ENCODE results near the gene MOCS1.
"Not testable (repeated sequence)": the region's sequence is repeated elsewhere in the genome, so short reads cannot be mapped to it uniquely, and the experiment has no call there.

MOCS1 gene

DNA sequence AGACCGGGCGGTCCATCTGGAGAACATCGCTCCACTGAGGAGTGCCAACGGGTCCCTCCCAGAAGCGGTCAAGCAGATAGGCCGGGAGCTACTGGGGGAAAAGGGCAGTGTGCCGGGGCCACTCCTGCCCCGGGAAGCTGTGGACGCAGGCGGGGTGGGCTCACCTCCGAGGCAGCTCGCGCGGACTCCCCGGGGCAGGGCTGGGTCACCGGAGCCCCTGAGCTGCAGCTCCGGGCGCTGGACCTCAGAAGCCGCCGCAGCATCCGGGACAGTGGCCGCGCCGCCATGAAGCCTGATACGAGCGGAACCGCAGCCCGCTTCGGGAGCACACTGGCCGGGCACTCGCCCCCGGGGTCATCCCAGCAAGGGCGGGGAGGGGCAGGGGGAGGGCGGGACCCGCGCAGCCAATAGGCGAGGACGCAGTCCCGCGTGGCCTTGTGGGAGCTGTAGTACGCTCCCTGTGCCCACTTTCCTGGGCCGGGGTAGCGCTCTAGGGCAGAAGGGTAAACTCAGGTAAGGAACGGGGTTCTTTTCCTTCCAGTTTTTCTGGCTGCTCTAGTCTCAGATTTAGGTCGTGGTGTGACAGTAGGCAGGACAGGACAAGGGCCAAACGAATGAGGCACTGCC, at the start of gene MOCS1:
TSS of gene MOCS1 (minus strand) at position 332 of the 627 bp plus-strand sequence. CDS start at position 287, 45 bp downstream.
- peak; percentile 21 for DNase-seq (ENCODE audit: low read depth)

DNA sequence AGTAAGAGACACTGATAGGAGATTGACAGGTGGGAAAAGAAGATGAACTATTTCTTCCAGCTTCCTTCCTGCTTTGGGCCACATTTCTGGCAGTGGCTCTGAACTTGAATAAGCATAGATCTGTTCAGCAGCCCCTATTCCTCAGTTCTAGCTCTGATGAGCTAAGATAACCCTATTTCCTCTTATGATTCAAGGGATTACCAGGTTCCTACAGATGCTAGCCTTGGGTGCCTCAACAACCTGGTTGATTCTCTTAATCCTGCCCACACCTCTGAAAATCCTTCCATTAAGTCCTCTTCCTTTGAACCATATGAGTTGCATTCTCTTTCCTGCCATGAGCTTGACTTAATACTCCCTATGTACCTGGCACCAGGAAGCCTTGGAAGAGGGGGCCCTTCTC, 49.8 kb upstream of the MOCS1 start:
- DNase-seq (ENCODE audit: low read depth), result no peak

DNA sequence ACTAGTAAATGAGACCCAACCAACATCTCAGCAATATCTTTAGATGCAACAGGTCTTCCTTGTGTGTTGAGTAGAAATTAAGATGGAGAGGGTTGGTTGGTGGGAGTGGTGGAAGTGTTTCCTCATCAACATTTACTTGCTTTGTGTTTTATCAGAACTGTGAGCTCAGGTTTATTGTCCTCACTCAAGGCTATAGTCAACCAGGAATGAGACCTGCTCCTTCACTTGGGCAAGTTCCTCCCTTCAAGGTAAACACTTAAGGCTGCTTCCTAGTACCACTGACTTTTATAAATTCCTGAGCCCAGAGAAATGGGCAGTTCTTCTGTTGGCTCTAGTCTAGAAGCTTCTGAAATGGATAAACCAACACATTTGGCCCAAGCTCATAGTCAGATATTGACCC, 48.9 kb upstream of the MOCS1 start:
- DNase-seq (ENCODE audit: low read depth), result no peak

DNA sequence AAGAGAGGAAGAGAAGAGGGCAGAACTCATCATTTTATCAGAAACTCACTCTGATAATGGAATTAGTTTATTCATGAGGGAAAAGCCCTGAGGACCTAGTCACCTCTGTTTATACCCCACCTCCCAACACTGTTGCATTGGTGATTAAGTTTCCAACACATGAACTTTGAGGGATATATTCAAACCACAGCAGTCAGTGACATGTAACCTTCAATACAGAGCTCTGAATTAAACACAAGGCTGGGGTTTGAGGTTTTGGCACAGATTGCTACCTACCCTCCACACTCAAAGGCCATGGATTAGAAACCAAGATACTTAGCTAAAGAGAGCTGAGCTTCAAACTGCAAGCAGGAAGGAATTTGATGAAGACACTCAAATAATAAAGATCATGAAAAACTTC, 48.5 kb upstream of the MOCS1 start:
- no peak for DNase-seq (ENCODE audit: low read depth)

DNA sequence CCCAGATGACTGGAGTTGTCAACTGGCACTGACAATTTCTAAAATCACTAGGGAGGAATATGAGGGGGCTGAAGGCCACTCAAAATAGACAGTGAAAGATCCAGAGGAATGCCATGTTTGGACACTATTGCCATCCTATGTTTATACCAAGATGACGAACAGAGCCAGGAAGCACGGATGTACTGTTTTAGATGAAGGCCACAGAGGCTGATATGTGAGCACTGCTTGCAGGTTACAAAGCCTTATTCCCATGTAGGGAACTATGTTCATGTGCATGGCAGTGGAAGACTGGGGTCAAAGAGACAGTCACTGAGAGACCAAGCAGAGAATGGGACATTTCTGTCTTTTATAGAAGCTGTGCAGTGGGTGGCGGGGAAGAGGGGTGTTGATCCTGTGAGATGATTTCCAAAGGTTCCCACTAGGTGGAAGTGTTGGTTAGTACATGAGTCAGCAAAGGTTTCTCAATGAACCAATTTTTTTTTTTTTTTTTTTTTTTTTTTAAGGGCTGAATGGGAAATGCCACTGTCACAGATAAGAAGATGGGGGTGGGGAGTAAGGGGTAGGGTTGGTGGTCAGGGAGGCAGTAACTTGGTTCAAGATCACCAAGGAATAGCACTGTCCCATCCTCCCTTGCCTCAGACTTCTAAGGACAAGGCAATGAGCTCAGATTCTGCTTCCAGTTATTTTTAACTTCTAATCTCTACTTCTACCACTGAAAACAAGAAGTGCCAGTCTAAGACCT, 46.7 kb upstream of the MOCS1 start:
- no peak for DNase-seq (ENCODE audit: low read depth)

DNA sequence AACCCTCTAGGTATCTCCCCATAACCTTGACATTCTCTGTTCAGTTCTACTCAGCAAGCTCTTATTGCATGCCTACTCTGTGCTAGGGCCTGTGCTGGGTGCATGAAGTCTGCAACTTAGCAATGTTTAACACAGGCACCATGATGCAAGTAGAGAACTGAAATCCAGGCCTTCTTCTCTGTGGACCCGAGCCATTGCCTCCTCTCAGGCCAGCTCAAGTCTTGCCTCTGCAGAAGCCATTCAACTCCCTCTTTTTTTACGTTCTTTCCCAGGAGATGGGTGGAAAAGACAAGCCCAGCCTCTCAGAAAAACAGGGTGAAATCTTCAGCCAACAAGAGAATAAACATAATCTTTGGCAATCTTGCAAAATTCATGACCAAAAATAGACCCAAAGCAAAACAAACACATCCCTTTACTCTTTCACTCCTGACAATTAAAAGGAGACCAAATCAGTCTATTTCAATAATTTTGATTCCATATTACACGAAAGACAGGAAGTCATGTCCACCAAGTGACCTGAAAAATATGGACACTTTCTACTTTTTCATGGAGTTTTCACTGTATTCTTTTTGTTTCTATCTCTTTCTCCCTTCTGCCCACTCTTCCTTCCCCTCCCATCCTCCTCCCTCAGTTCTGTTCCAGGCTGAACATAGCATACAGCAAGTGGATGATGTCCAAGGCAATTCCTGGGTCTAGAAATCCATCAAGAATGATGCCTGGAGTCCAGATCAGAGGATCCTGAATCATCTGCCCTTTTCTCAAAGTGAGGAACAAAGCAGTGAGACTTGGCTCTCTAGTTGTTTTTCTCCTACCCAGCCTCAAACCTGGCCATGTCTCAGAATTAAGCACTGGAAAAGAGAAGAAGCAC, 45.4 kb upstream of the MOCS1 start:
- no peak for DNase-seq (ENCODE audit: low read depth)

DNA sequence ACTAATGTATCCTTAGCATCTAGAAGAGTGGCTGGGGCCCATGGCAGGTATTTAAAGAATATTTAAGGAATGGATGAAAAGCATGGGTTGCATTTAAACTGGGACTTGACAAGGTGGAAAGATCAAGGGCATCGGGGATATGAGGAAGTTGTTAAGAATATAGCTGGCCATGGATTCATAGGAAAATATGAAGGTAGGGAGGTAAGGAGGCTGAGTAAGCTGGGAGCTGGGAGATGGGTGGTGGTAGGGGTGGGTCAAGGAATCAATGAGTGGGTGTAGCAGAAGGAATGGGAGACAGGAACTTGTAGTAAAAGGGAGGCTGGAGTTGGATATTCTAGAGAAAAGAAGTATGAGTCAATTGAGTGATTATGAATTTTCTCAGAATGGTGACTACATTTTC, 44.0 kb upstream of the MOCS1 start:
- DNase-seq (ENCODE audit: low read depth), result no peak

DNA sequence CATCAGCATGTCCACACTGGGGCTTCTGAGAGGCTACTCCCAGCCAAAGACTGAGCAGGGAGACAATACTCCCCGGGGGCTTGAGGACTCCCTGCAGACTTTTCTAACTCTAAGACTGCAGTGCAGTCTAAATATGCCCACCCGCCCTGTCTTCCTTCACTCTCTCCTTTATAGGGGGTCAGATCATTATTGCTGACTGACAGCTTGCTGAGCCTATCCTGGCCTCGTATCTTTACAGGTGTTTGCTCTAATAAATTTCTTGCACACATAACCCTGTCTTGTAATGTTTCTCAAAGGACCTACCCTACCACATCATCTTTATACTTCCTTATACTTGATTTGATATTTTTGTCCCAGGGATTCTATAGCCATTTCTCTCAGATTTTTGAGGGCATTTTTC, 39.4 kb upstream of the MOCS1 start:
- DNase-seq (ENCODE audit: low read depth), result no peak

DNA sequence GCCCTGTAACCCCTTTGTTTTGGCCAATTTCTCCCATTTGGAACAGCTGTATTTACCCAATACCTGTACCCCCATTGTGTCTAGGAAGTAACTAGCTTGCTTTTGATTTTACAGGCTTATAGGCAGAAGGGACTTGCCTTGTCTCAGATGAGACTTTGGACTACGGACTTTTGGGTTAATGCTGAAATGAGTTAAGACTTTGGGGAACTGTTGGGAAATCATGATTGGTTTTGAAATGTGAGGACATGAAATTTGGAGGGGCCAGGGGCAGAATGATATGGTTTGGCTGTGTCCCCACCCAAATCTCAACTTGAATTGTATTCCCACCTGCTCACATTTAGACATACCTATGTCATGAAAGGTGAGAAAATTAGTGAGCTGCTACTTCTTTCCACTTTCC, 38.5 kb upstream of the MOCS1 start:
- not testable (repeated sequence) for DNase-seq (ENCODE audit: low read depth)

DNA sequence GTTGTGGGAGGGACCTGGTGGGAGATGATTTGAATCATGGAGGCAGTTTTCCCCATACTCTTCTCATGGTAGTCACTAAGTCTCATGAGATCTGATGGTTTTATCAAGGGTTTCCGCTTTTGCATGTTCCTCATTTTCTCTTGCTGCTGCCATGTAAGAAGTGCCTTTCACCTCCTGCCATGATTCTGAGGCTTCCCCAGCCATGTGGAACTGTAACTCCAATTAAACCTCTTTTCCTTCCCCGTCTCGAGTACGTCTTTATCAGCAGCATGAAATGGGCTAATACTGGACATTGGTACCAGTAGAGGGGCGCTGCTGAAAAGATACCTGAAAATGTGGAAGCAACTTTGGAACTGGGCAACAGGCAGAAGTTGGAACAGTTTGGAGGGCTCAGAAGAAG, 36.9 kb upstream of the MOCS1 start:
- not testable (repeated sequence) for DNase-seq (ENCODE audit: low read depth)

DNA sequence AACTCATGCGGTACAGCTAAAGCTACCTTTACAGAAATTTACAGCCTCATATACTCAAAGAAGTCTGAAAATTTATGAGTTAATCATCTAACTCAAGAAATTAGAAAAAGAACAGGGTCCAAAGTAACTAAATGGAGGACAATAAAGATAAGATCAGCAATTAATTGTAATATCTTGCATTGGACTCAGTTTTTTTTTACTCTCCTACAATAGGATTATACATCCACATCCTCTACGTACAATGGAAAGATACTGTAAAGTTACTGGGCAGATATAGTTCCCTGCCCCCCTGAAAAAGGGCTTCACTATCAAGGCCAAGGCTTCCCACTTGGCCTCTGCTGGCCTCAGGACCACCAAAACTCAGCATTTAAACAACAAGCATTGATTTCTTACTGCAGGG, 31.5 kb upstream of the MOCS1 start:
- no peak for DNase-seq (ENCODE audit: low read depth)

DNA sequence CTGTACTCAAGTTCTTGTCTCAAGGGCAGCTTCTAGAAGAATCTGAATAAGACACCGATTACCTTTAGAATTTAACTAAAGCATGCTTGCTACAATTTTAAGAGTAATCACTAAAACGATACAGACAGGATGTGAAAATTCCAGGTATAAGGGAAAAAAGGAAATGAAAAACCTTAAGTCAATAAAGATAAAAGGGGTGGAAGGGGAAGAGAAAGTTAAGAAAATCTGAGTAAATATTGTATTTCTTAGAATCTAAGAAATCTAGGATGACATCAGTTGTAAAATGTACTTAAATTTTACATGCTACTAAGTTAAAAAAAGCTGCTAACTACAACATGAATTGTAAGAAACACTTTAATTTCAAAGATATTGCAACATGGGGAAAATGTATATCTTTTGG, 30.3 kb upstream of the MOCS1 start:
- no peak for DNase-seq (ENCODE audit: low read depth)

DNA sequence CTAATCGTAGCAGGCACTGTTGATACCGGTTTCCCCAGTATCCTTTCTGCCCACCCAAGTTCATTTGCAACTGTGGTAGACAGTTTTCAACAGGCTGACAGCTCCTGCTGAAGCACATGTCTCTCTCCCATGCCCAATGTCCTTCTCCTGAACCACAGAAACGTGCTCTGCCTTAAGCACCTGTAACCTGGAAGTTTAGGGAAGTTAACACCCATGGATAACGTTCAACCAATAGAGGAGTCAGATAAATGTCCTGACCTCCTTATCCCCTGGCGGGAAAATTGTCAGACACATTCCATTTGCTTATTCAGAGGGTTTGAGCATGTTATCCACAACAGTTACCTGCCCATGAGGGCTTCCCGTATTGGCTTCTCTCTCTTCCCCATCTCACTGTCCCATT, 29.8 kb upstream of the MOCS1 start:
- no peak for DNase-seq (ENCODE audit: low read depth)

DNA sequence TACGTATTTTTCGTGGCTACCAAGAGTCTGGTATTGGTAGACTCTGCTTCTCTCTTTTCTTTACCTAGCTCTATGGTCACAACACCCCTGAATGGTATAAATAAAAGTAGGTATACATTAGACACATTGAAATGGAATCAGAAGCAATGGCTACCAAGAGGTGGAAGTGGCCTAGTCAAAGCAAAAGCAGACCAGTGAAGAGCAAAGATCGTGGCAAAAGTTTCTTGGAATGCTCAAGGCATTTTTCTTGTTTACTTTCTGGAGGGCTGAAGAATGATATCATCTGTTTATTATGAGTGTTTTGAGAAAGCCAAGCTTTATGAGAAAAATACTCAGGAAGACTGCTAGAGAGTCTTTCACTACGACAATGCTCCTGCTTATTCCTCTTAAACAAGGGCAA, 28.6 kb upstream of the MOCS1 start:
- DNase-seq (ENCODE audit: low read depth), result no peak

DNA sequence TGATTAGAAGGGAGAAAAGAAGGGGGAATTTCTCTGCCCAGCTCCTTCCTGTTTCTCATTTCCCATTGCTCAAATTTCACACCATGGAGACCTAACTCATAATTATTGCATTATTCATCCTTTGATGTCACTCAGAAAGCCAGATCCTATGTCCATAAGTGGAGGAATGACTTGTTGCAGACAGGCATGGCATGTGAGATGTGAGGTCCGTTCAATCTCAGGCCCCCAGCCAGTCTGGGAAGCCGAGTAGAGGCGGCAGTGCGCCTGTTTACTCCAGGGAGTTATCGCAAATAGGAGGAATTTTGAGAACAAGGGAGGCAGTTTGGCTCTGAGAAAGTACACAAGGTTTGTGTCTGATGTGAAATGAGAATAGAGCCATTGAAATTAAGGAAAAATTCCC, 26.9 kb upstream of the MOCS1 start:
- no peak for DNase-seq (ENCODE audit: low read depth)

DNA sequence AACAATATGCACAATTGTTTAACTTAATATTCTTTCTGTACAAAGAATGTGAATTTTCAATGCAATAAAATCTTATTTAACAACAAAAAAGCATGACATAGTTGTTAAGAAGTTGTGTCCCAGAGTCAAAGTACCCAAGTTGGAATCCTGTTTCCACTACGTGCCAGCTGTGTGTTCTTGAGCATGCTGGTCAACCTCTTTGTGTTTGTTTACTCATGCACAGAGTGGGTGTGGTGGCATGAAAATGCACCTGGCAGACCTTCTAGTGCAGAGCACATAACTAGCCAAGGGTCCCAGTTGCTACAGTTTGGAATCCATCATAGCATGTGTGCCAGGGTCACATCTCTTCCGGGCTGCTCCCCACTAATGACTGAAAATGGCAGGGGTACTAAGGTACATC, 24.7 kb upstream of the MOCS1 start:
- no peak for DNase-seq (ENCODE audit: low read depth)

DNA sequence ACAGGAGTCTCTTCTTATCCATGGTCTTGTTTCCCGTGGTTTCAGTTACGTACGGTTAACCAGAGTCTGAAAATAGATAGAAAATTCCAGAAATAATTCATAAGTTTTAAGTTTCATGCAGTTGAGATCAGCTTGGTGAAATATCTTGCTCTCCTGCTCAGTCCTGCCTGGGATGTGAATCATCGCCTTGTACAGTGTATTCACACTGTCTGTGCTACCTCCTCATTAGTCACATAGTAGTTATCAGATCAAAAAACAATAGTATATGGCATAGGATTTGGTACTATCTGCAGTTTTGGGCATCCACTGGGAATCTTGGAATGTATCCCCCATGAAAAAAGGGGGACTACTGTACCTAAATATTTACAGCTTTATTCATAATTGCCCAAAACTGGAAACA, 22.7 kb upstream of the MOCS1 start:
- DNase-seq (ENCODE audit: low read depth), result no peak

DNA sequence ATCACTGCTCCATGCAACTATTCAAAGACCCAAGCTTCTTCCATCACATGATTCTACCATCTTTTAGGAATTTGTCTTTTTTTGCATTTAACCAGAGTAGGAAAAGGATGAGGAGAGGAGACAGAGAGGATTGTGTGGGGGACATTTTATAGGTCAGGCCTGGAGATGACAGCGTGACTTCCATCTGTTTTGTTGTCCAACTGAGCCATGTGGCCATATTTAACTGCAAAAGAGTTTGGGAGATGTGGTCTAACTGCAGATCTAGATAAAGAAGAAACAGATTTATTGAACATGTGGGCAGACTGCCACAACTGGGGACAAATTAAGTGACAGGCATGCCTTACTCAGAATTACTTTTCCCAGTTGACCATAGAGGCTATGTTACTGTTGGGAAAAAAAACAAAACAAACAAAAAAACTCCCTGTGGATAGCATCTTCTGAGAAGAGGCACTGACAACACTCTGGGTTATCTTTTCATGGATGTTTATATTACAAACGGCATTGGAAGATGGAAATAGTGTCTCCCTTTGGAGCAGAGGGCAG, 18.9 kb upstream of the MOCS1 start:
- DNase-seq (ENCODE audit: low read depth), result no peak

DNA sequence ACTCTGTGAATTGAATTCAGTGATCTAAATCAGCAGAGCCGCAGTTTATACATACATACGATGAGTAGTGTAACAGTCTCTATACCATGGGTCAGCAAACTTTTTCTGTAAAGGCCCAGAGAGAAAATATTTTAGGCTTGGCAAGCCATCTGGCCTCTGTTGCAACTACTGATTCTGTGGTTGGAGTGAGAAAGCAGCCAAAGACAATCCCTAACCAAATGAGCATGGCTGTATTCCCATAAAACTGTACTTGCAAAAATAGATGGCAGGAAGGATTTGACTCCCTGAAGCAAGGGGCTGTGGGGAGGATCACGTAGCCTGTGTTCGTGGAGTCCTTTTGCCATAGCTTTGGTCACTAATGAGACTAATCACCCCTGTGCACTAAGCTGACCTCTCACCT, 17.9 kb upstream of the MOCS1 start:
- DNase-seq (ENCODE audit: low read depth), result no peak

DNA sequence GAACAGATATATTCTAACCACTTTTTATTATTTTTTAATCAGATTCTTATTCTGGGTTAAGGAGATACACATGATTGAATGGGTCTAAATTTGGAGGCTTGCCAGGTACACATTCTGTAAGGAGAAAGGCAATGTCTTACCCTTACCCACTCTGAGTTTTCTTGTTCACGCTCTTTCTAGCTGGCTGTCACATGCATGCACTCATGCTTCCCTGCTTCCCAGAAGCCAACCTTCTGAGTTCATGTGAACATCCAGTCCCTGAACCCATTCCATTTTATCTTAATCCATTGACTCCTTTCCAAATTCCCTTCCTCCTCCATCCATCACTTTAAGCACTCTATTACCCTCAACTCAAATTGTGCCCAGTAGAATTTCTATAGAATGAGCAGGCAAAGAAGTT, 17.5 kb upstream of the MOCS1 start:
- DNase-seq (ENCODE audit: low read depth), result no peak

DNA sequence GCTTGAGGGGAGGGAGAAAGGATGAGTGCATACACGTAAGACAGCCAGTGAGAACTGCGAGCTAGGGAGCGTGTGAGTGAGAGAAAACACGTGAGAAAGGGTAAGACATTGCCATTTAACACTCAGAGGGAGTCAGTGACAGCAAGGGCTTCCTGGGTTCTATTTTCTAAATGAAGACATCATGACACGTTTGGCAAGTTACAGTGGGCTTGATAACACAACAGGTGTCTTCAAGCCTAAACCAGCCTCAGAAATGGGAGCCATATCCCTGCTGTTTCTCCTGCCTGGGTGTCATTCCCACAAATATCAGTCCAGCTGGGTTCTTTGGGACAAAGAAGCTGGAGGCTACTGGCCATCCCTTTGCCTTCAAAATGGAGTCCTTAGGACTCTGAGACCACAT, 16.9 kb upstream of the MOCS1 start:
- DNase-seq (ENCODE audit: low read depth), result no peak

DNA sequence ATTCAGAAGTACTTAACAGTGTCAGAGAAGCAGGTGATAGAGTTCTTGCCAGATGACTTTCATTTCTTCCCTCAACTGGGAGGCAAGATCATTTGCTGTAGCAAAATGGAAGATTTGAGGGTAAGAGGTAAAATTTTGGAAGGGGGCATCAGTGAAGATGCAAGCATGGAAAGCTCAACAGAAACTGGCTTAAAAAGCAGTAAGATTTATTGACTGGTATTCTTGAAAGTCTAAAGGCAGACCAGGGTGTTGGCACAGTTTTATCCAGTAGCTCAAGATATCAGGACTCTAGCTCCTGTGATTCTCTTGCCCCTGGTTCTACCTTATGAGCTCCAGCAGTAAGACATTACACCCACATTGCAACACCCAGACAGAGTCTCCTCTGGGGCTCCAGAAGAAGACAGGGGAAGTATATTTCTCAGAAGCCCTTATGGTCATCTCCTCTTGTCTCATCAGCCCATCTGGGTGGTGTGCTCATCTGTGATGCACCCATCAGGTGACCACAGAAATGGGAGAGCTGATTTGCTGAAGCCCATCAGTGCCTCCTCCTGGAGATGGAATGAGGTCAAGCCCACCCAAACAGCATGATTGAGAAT, 16.0 kb upstream of the MOCS1 start:
- no peak for DNase-seq (ENCODE audit: low read depth)

Measured in activated T-cell treated with anti-CD3 and anti-CD28 coated beads for 24 hours (primary cell).